Type B pancreatic cell (in vitro differentiated cells): ENCODE measurements around the gene ARL14EPL. TPM values are rescaled to one million over a fixed set of nuclear protein-coding genes. Genes with fewer than 3 reads are reported as not detected.
A peak's percentile ranks its signal among the peaks of the same experiment; 100 is the strongest.

ENCODE experiments used
- DNase-seq: peaks from one replicate; pipeline ENCODE4 v3.0.0; 2021; ENCODE audit warnings: mixed read lengths; ENCODE audit not compliant: unreplicated experiment; ENCODE audit errors: extremely low spot score
- H3K27ac Mint-ChIP-seq: 2 replicates; pipeline ENCODE4 v1.8.0; 2021; ENCODE audit warnings: mild to moderate bottlenecking, mixed read lengths
- H3K27me3 Mint-ChIP-seq: 2 replicates; pipeline ENCODE4 v1.8.0; 2021; ENCODE audit warnings: mixed read lengths
- H3K36me3 Mint-ChIP-seq: 2 replicates; pipeline ENCODE4 v1.8.0; 2021; ENCODE audit warnings: mixed read lengths
- H3K4me1 Mint-ChIP-seq: one replicate; pipeline ENCODE4 v1.8.0; 2021; ENCODE audit warnings: mixed read lengths; ENCODE audit not compliant: unreplicated experiment
- H3K4me3 Mint-ChIP-seq: 2 replicates; pipeline ENCODE4 v1.8.0; 2021; ENCODE audit warnings: mild to moderate bottlenecking, mixed read lengths
- H3K9me3 Mint-ChIP-seq: 2 replicates; pipeline ENCODE4 v1.8.0; 2021; ENCODE audit warnings: mixed read lengths
- total RNA-seq: library from RNA; stranded (reverse); gene quantifications from 2 replicates; pipeline ENCODE4 v1.2.1, GENCODE V29; 2021; ENCODE audit warnings: low replicate concordance
- TF ChIP-seq, protein P1 (sequence below): fragments of 200-600 bp; sonication (generic); conservative IDR thresholded peaks from 2 replicates; pipeline ENCODE4 v1.5.0; 2021; ENCODE audit warnings: antibody characterized with exemption, mild to moderate bottlenecking

Gene ARL14EPL
- total RNA-seq, 1 donor from 2014 or later, result not detected

DNA sequence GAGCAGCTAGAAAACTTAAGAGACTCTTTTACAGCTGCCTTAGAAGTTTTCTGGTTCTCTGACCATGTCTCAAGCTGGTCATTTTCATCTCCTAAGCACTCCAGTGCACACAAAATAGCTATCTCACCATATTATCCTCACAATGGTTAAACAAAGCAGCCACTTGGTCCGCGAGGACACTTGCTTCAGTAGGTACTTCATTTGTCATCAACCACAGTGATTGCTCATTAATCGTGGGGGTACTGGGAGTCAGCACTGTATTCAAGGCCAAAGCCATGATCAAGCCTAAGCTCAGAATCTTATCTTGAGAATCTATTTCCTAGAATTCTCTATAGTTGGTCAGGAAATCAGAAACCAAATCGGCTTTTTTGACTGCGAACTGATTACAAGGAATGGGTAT is 2.9 kb downstream of the ARL14EPL start:
- TF ChIP-seq, protein P1, sequence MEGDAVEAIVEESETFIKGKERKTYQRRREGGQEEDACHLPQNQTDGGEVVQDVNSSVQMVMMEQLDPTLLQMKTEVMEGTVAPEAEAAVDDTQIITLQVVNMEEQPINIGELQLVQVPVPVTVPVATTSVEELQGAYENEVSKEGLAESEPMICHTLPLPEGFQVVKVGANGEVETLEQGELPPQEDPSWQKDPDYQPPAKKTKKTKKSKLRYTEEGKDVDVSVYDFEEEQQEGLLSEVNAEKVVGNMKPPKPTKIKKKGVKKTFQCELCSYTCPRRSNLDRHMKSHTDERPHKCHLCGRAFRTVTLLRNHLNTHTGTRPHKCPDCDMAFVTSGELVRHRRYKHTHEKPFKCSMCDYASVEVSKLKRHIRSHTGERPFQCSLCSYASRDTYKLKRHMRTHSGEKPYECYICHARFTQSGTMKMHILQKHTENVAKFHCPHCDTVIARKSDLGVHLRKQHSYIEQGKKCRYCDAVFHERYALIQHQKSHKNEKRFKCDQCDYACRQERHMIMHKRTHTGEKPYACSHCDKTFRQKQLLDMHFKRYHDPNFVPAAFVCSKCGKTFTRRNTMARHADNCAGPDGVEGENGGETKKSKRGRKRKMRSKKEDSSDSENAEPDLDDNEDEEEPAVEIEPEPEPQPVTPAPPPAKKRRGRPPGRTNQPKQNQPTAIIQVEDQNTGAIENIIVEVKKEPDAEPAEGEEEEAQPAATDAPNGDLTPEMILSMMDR, result no peak
- H3K4me1 Mint-ChIP-seq, result peaks cover 10% of the 10 kb centered on the region
- DNase-seq, result no peak
- peaks cover 4% of the 10 kb centered on the region for H3K27me3 Mint-ChIP-seq
- no peak overlapping the region for H3K4me3 Mint-ChIP-seq
- H3K36me3 Mint-ChIP-seq, result no peaks in the 10 kb centered on the region
- no peaks in the 10 kb centered on the region for H3K9me3 Mint-ChIP-seq
- no peak overlapping the region for H3K27ac Mint-ChIP-seq

DNA sequence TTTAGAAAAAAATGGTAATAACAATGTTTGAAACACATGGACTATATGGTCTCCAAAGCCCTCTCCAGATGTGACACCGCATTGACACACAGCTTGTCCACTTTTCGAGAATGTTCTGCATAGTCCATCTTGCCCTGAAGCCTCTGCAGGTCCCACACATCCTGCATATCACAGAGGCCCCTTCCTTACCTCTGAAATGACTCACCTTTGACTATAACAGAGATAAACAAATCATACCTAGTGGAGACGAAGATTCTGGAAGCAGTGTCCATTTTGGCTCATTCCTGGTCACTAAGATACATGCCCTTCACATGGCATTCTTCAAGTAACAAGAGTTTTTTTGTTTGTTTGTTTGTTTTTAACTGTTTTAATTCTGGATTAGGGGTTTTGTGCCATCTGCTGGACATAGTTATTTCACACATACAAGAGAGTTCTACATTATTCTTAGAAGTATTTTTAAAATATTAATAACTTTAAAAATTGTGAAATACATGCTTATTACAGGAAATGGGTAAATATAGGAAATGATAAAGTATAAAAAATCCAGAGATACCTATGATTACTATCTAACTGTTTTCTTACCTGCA is 5.1 kb downstream of the ARL14EPL start:
- DNase-seq, result no peak
- H3K9me3 Mint-ChIP-seq, result no peaks in the 10 kb centered on the region
- H3K4me1 Mint-ChIP-seq, result peaks cover 5% of the 10 kb centered on the region
- H3K36me3 Mint-ChIP-seq, result no peaks in the 10 kb centered on the region
- peaks cover 4% of the 10 kb centered on the region for H3K27me3 Mint-ChIP-seq
- no peak overlapping the region for H3K27ac Mint-ChIP-seq
- no peak overlapping the region for H3K4me3 Mint-ChIP-seq
- TF ChIP-seq, protein P1, result peak; percentile 43

DNA sequence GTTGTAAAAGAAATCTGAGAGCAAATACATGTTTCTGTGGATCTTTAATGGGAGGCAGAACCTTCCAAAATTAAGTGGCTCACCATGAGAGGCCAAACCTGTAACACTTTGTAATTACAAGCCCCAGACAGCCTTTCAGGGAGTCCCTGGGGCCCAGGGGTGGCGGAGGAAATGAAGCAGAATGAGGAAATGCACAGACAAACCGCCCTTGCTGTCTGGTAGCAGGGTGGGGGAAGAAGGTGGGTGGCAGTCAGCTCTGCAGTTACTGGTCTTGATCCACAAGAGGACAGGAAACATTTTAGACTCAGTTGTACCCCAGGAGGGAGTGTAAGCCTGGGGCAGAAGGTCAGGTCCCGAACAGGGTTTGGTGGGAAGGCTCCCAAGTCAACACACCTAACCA is 6.5 kb downstream of the ARL14EPL start:
- Mint-ChIP-seq H3K9me3 (no peaks in the 10 kb centered on the region), H3K4me3 (no peak overlapping the region), H3K27ac (no peak overlapping the region), H3K36me3 (no peaks in the 10 kb centered on the region), H3K4me1 (peaks cover 4% of the 10 kb centered on the region), H3K27me3 (peaks cover 4% of the 10 kb centered on the region)
- no peak for DNase-seq
- TF ChIP-seq, protein P1, result no peak

DNA sequence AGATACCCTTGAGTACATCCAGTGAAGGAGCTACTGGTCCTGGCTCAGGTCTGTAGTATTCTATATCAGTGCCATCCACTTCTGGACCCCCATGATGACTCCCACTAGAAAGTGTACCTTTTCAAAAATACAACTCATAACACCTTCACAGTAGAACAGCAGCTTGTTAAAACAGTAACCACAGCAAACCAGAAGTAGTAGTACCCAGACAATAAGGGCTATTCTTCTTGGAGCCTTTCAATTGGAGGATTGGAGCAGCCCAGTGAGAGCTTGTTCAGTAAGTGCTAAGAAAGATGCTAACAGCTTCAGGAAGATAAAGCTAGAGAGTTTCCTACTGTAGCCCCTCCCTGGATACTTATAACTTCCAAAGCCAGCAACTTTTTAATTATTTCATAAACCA is 10.1 kb downstream of the ARL14EPL start:
- Mint-ChIP-seq H3K27ac (no peak overlapping the region), H3K36me3 (no peaks in the 10 kb centered on the region), H3K9me3 (no peaks in the 10 kb centered on the region), H3K4me1 (no peaks in the 10 kb centered on the region), H3K27me3 (peaks cover 4% of the 10 kb centered on the region), H3K4me3 (no peak overlapping the region)
- DNase-seq, result no peak
- TF ChIP-seq, protein P1, result no peak

DNA sequence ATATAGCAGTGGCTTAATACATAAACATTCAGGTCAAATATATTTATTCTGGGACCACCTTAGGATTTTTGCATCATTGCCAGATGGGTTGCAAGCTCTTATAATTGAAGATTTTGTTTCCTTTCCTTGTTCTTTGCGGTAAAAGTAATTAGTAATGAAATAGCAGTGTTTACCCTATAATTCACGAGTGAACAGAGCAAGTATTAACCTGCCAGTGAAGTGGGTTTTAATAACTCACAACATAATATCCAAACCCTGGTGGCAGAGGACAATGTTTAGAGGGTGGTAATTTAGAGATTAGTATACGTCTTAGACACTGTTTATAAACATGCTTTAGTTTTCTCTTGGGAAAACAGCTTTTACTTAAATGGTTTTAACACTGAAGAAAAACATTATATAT is 11.8 kb downstream of the ARL14EPL start:
- Mint-ChIP-seq H3K4me1 (no peaks in the 10 kb centered on the region), H3K27ac (no peak overlapping the region), H3K36me3 (no peaks in the 10 kb centered on the region), H3K4me3 (no peak overlapping the region), H3K27me3 (peaks cover 4% of the 10 kb centered on the region), H3K9me3 (no peaks in the 10 kb centered on the region)
- DNase-seq, result no peak
- TF ChIP-seq, protein P1, result no peak

DNA sequence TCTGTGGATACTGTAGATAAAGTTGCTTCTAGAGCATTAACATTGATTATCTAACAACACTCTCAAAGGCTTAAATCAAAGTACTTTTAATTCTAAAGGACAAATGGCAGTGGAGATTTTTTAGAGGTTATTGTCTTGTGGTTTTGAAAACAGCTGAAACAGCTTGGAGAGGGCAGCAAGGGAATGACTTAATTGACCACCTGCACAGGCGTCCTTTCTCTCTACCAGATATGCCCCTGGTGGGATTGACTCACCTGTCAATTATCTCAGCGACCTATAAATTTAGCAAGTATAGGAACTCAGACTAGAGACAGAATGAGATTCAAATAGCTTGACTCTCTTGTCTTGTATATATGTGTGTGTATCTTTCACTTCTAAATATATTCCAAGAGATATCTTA is 13.5 kb downstream of the ARL14EPL start:
- Mint-ChIP-seq H3K9me3 (no peaks in the 10 kb centered on the region), H3K4me1 (no peaks in the 10 kb centered on the region), H3K4me3 (no peak overlapping the region), H3K27me3 (no peaks in the 10 kb centered on the region), H3K36me3 (no peaks in the 10 kb centered on the region), H3K27ac (no peak overlapping the region)
- no peak for DNase-seq
- TF ChIP-seq, protein P1, result no peak
